Right atrium auricular region (tissue), 2 donors: Measurements from ENCODE around the gene ACTL10. TPM values are rescaled to one million over a fixed set of nuclear protein-coding genes. Genes with fewer than 3 reads are reported as not detected.
A peak's percentile ranks its signal among the peaks of the same experiment; 100 is the strongest.

Experiments
- DNase-seq: peaks from one replicate; pipeline ENCODE4 v3.0.0-alpha.2; 2019; ENCODE audit warnings: low spot score
- H3K27ac ChIP-seq, 2 donors: fragments of 200-600 bp; sonication (generic); 1 replicate in 1 of 2; 2 replicates in 1 of 2; pipeline ENCODE4 v1.5.1; 2016 to 2019
- H3K27me3 ChIP-seq, 2 donors: fragments of 200-600 bp; sonication (generic); one replicate each; pipeline versions ENCODE4 v1.5.1 to v1.6.0; 2017 to 2019
- H3K36me3 ChIP-seq: fragments of 200-600 bp; sonication (generic); one replicate; pipeline ENCODE4 v1.5.1; 2016
- H3K4me1 ChIP-seq, 2 donors: fragments of 200-600 bp; sonication (generic); one replicate each; pipeline versions ENCODE4 v1.5.1 to v1.6.0; 2017 to 2019
- H3K4me3 ChIP-seq, 2 donors: fragments of 200-600 bp; sonication (generic); 1 replicate in 1 of 2; 2 replicates in 1 of 2; pipeline ENCODE4 v1.5.1; 2017 to 2019; ENCODE audit warnings: mild to moderate bottlenecking in 1 of 2, moderate library complexity in 1 of 2
- H3K9me3 ChIP-seq, 2 donors: fragments of 200-600 bp; sonication (generic); one replicate each; pipeline ENCODE4 v1.5.1; 2019
- total RNA-seq, 2 donors: library from RNA; depleted of rRNA; stranded (reverse); fragments of >200 nt; gene quantifications; one replicate each; pipeline ENCODE4 v1.1.0, GENCODE V29; 2016
- TF ChIP-seq, protein P1 (sequence below), 2 donors: fragments of 200-600 bp; sonication (generic); IDR thresholded peaks; one replicate each; pipeline ENCODE4 v1.5.1; 2019; ENCODE audit warnings: antibody characterized with exemption in 2 of 2

Gene ACTL10
- total RNA-seq: under 1 TPM; 0.33 to 0.79 TPM

- no peaks in the 10 kb centered on the region for H3K9me3 ChIP-seq
- no peaks in the 10 kb centered on the region for H3K27me3 ChIP-seq
- DNase-seq: peak; percentile 99
- H3K4me1 ChIP-seq: peaks cover 0 to 55% of the 10 kb centered on the region in 2 donors
- peak within 1 kb of the TSS; percentile 45 to 70 for H3K4me3 ChIP-seq
- peaks cover 13% of the 10 kb centered on the region for H3K36me3 ChIP-seq
- TF ChIP-seq, protein P1, sequence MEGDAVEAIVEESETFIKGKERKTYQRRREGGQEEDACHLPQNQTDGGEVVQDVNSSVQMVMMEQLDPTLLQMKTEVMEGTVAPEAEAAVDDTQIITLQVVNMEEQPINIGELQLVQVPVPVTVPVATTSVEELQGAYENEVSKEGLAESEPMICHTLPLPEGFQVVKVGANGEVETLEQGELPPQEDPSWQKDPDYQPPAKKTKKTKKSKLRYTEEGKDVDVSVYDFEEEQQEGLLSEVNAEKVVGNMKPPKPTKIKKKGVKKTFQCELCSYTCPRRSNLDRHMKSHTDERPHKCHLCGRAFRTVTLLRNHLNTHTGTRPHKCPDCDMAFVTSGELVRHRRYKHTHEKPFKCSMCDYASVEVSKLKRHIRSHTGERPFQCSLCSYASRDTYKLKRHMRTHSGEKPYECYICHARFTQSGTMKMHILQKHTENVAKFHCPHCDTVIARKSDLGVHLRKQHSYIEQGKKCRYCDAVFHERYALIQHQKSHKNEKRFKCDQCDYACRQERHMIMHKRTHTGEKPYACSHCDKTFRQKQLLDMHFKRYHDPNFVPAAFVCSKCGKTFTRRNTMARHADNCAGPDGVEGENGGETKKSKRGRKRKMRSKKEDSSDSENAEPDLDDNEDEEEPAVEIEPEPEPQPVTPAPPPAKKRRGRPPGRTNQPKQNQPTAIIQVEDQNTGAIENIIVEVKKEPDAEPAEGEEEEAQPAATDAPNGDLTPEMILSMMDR (IDR thresholded peaks at IDR 0.05): peak in 1 of 2 donors; percentile 47
- H3K27ac ChIP-seq: peak within 1 kb of the TSS; percentile 85 to 96
Measured at GRCh38 chr20:33666293-33667244, at the start of gene ACTL10. Gene ACTL10, plus strand, starts transcription at chr20:33666943. Its CDS starts 555 bp downstream, at chr20:33667498.

GRCh38 chr20:33621717-33622400, 44.9 kb upstream of the ACTL10 start:
- Histone ChIP-seq H3K27ac (no peak overlapping the region), H3K4me1 (no peaks in the 10 kb centered on the region), H3K27me3 (no peaks in the 10 kb centered on the region), H3K9me3 (no peaks in the 10 kb centered on the region), H3K4me3 (no peak overlapping the region), H3K36me3 (peaks cover 9% of the 10 kb centered on the region)
- no peak for DNase-seq
- TF ChIP-seq, protein P1 (IDR thresholded peaks at IDR 0.05): no peak

DNA sequence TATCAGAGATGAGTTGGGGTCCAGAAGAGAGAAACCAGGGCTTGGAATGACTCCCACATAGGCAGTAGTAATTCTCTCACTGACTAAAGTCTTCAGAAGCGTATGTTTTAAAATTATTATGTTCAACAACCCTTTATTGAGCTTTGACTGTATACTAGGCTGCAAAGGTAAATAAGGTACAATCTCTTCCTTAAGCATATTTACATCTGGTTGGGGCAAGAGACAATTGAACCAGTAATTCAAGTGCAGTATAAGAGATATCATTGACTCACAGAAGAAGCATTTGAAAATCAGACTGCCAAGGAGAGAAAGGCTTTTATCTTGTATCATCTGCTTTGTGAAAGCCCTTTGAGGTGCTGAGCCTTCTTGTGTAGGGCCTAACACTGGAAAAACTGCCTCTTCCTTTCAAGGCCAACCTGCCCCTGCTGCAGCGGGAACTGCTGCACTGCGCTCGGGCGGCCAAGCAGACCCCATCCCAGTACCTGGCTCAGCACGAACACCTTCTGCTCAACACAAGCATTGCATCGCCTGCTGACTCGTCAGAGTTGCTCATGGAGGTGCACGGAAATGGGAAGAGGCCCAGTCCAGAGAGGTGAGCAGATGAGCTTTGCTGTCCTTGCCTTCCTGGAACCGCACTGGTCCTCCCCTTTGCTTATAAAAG, 43.9 kb upstream of the ACTL10 start:
- H3K36me3 ChIP-seq: peaks cover 10% of the 10 kb centered on the region
- no peak for DNase-seq
- H3K27me3 ChIP-seq: no peaks in the 10 kb centered on the region
- H3K4me1 ChIP-seq: no peaks in the 10 kb centered on the region
- no peak overlapping the region for H3K4me3 ChIP-seq
- H3K9me3 ChIP-seq: no peaks in the 10 kb centered on the region
- TF ChIP-seq, protein P1 (IDR thresholded peaks at IDR 0.05): no peak
- H3K27ac ChIP-seq: no peak overlapping the region

GRCh38 chr20:33624399-33624798, 42.3 kb upstream of the ACTL10 start:
- TF ChIP-seq, protein P1 (IDR thresholded peaks at IDR 0.05): no peak
- H3K36me3 ChIP-seq: peaks cover 20% of the 10 kb centered on the region
- no peaks in the 10 kb centered on the region for H3K27me3 ChIP-seq
- no peaks in the 10 kb centered on the region for H3K4me1 ChIP-seq
- H3K9me3 ChIP-seq: no peaks in the 10 kb centered on the region
- no peak overlapping the region for H3K4me3 ChIP-seq
- no peak for DNase-seq
- H3K27ac ChIP-seq: no peak overlapping the region

- H3K27ac ChIP-seq: no peak overlapping the region
- H3K9me3 ChIP-seq: no peaks in the 10 kb centered on the region
- peaks cover 38% of the 10 kb centered on the region for H3K36me3 ChIP-seq
- H3K27me3 ChIP-seq: no peaks in the 10 kb centered on the region
- no peaks in the 10 kb centered on the region for H3K4me1 ChIP-seq
- no peak for DNase-seq
- no peak overlapping the region for H3K4me3 ChIP-seq
- TF ChIP-seq, protein P1 (IDR thresholded peaks at IDR 0.05): no peak
Measured at GRCh38 chr20:33626190-33626589, 40.6 kb upstream of the ACTL10 start.
